Thymus (tissue), 11 donors: Measurements from ENCODE around the gene KIF16B. TPM values are rescaled to one million over a fixed set of nuclear protein-coding genes. Genes with fewer than 3 reads are reported as not detected.
"Not testable (repeated sequence)": the region's sequence is repeated elsewhere in the genome, so short reads cannot be mapped to it uniquely, and the experiment has no call there.

ENCODE experiments used
- DNase-seq, 9 donors: peaks; one replicate each; pipeline ENCODE4 v3.0.0-alpha.2; 2013; ENCODE audit warnings: low spot score in 9 of 9, low read depth in 6 of 9, missing footprints in 1 of 9
- H3K27ac ChIP-seq, 2 donors: one replicate each; pipeline ENCODE4 v1.5.1; 2013; ENCODE audit warnings: control low read depth in 1 of 2, low read depth in 1 of 2, low read length in 1 of 2, mild to moderate bottlenecking in 1 of 2, moderate library complexity in 1 of 2
- H3K27me3 ChIP-seq, 2 donors: one replicate each; pipeline ENCODE4 v1.5.1; 2013; ENCODE audit warnings: low read length in 1 of 2; ENCODE audit not compliant: control insufficient read depth in 2 of 2, insufficient read depth in 1 of 2
- H3K36me3 ChIP-seq, 2 donors: one replicate each; pipeline ENCODE4 v1.5.1; 2013; ENCODE audit warnings: low read length in 1 of 2, mild to moderate bottlenecking in 1 of 2, moderate library complexity in 1 of 2; ENCODE audit not compliant: control insufficient read depth in 2 of 2, insufficient read depth in 2 of 2
- H3K4me1 ChIP-seq, 2 donors: one replicate each; pipeline ENCODE4 v1.5.1; 2013; ENCODE audit warnings: low read length in 2 of 2; ENCODE audit not compliant: control insufficient read depth in 2 of 2, insufficient read depth in 2 of 2
- H3K4me3 ChIP-seq, 2 donors: one replicate each; pipeline ENCODE4 v1.5.1; 2013; ENCODE audit warnings: low read length in 2 of 2, control low read depth in 1 of 2, mild to moderate bottlenecking in 1 of 2
- H3K9me3 ChIP-seq, 2 donors: one replicate each; pipeline ENCODE4 v1.5.1; 2013; ENCODE audit warnings: low read length in 1 of 2, mild to moderate bottlenecking in 1 of 2; ENCODE audit not compliant: control insufficient read depth in 2 of 2, insufficient read depth in 1 of 2
- WGBS: extraction: QIAGEN DNeasy Blood & Tissue Kit; methylation state at CpG from one replicate; pipeline ENCODE4 v1.1.7; 2013; 5-methylcytosine and 5-hydroxymethylcytosine counted together
- polyA plus RNA-seq: library from polyadenylated mRNA; stranded (reverse); fragments of 200-250 nt; gene quantifications from one replicate; pipeline ENCODE4 v1.2.3, GENCODE V29; 2013
- total RNA-seq: library from RNA; stranded (reverse); fragments of 120-200 nt; gene quantifications from one replicate; pipeline ENCODE4 v1.2.4, GENCODE V29; 2013
- donor health status: healthy.

KIF16B gene
- total and polyA plus RNA-seq, 2 donors: 5.2 to 6.7 TPM

DNA sequence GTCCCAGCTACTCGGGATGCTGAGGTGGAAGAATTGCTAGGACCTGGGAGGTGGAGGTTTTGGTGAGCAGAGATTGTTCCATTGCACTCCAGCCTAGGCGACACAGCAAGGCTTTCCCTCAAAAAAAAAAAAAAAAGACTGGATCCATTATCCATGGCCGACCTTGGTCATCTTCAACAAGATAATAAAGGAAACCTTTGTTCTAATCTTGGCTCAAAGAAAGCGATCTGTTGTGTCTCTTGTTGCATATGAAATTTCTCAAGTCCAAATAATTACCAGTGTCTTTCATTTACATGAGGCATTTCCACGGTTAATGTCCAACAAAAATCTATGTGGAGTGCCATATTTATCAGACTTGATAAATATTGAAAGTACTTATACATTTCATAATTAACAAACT, 23.7 kb upstream of the KIF16B start:
- H3K4me1 ChIP-seq: no peaks in the 10 kb centered on the region
- H3K27ac ChIP-seq: no peak overlapping the region
- H3K36me3 ChIP-seq: no peaks in the 10 kb centered on the region
- 98% methylated on average over 5 of the region's 5 CpGs for WGBS
- H3K4me3 ChIP-seq: no peak overlapping the region
- no peaks in the 10 kb centered on the region for H3K27me3 ChIP-seq
- DNase-seq: no peak
- H3K9me3 ChIP-seq: no peaks in the 10 kb centered on the region

- not testable (repeated sequence) for H3K27me3 ChIP-seq, H3K9me3 ChIP-seq, H3K27ac ChIP-seq, H3K36me3 ChIP-seq, DNase-seq, H3K4me1 ChIP-seq, H3K4me3 ChIP-seq
- 95% methylated on average over 3 of the region's 3 CpGs for WGBS
These were observed 23.2 kb upstream of the KIF16B start for GRCh38 chr20:16596404-16596803.

DNA sequence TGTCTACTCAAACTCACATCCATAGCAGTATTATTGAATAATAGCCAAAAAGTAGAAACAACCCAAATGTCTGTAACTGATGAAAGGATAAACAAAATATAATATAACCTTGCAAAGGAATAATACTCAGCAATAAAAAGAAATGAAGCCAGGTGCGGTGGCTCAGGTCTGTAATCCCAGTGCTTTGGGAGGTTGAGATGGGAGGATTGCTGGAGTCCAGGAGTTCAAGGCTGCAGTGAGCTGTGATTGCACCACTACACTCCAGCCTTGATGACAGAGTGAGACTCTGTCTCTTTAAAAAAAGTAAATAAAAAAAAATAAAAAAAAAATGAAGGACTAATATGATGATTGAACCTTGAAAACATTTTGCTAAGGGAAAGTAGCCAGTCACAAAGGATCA, 22.1 kb upstream of the KIF16B start:
- H3K27me3 ChIP-seq: no peaks in the 10 kb centered on the region
- DNase-seq: no peak
- H3K4me1 ChIP-seq: no peaks in the 10 kb centered on the region
- no peak overlapping the region for H3K27ac ChIP-seq
- no peaks in the 10 kb centered on the region for H3K9me3 ChIP-seq
- 97% methylated on average over 1 of the region's 1 CpG for WGBS
- no peak overlapping the region for H3K4me3 ChIP-seq
- no peaks in the 10 kb centered on the region for H3K36me3 ChIP-seq

DNA sequence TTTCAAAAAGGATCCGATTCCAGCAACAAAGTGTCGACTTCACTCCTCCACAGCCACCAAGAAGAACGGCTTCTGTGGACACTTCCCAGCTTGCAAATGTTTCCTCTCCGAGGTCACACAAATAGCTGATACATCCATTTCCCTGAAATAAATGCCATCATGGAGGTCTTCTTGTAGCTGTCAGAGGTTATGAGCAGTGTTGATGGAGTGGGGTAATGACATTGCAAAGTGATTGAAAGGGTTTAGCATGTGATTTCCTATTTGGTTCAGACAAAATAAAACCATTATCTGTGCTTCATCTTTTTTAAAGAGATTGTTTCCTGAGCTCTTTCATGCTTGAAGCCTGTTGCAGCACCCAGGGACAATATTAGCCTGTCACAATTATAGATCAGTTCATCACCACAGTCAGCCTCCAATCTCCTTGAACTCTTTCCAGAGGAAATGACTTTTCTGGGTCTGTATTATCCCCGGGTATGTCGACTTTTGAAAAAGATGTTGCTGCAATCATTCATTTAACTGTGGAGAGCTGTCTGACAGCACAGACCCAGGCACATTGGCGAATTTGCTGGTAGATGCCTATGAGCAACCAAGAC, 16.9 kb upstream of the KIF16B start:
- no peaks in the 10 kb centered on the region for H3K4me1 ChIP-seq
- no peak overlapping the region for H3K27ac ChIP-seq
- H3K27me3 ChIP-seq: no peaks in the 10 kb centered on the region
- no peak overlapping the region for H3K4me3 ChIP-seq
- 81% methylated on average over 7 of the region's 7 CpGs for WGBS
- no peaks in the 10 kb centered on the region for H3K36me3 ChIP-seq
- no peaks in the 10 kb centered on the region for H3K9me3 ChIP-seq
- DNase-seq: no peak

DNA sequence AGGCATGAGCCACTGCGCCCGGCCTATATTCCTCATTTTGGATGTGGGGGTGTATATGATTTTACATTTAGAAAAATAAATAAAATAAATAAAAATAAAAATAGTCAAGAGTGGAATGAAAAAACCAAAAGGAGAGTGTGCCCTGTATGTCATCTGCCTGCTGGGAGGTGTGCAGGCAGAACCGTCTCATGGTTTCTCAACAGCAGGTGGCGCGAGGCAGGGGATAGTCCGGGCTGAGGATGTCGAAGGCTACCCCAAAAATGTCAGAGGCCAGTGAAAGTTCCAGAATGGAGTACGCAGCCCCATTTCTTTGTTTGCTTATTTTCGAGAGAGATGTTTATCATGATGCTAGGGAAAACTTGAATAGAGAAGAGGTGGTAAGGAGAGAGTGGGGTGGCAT, 16.4 kb upstream of the KIF16B start:
- DNase-seq: no peak
- H3K4me1 ChIP-seq: no peaks in the 10 kb centered on the region
- no peaks in the 10 kb centered on the region for H3K27me3 ChIP-seq
- H3K9me3 ChIP-seq: no peaks in the 10 kb centered on the region
- H3K4me3 ChIP-seq: no peak overlapping the region
- 87% methylated on average over 9 of the region's 9 CpGs for WGBS
- no peak overlapping the region for H3K27ac ChIP-seq
- no peaks in the 10 kb centered on the region for H3K36me3 ChIP-seq

GRCh38 chr20:16588241-16588640, 15.0 kb upstream of the KIF16B start:
- H3K27ac ChIP-seq: no peak overlapping the region
- H3K9me3 ChIP-seq: no peaks in the 10 kb centered on the region
- H3K36me3 ChIP-seq: no peaks in the 10 kb centered on the region
- H3K4me3 ChIP-seq: no peak overlapping the region
- no peak for DNase-seq
- WGBS: 86% methylated on average over 5 of the region's 5 CpGs
- no peaks in the 10 kb centered on the region for H3K27me3 ChIP-seq
- H3K4me1 ChIP-seq: no peaks in the 10 kb centered on the region

DNA sequence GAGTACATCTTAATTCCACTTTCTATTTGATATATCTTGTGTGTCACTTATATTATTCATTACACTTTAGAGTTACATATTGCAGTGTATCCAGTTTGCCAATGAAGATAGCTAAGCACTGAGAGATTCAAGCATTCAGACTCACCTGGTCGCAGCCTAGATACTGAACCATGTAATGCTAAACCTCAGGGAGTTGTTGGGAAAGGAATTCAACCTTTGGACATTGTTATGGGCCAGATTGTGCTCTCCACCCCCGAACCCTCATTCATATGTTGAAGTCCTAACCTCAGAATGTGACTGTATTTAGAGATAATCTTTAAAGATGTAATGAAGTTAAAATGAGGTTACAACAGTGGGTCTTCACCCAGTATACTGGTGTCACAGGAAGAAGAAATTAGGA, 13.8 kb upstream of the KIF16B start:
- Histone ChIP-seq H3K4me1 (no peaks in the 10 kb centered on the region), H3K36me3 (no peaks in the 10 kb centered on the region), H3K4me3 (no peak overlapping the region), H3K27me3 (no peaks in the 10 kb centered on the region), H3K9me3 (no peaks in the 10 kb centered on the region), H3K27ac (peak overlapping the region in 1 of 2 donors; percentile 55)
- 86% methylated on average over 2 of the region's 2 CpGs for WGBS
- peak in 1 of 9 donors; percentile 59 for DNase-seq

GRCh38 chr20:16583474-16583873, 10.2 kb upstream of the KIF16B start:
- H3K36me3 ChIP-seq: no peaks in the 10 kb centered on the region
- no peak overlapping the region for H3K4me3 ChIP-seq
- H3K27ac ChIP-seq: no peak overlapping the region
- H3K9me3 ChIP-seq: no peaks in the 10 kb centered on the region
- H3K27me3 ChIP-seq: no peaks in the 10 kb centered on the region
- 91% methylated on average over 2 of the region's 2 CpGs for WGBS
- no peak for DNase-seq
- peaks cover 0 to 2% of the 10 kb centered on the region in 2 donors for H3K4me1 ChIP-seq

DNA sequence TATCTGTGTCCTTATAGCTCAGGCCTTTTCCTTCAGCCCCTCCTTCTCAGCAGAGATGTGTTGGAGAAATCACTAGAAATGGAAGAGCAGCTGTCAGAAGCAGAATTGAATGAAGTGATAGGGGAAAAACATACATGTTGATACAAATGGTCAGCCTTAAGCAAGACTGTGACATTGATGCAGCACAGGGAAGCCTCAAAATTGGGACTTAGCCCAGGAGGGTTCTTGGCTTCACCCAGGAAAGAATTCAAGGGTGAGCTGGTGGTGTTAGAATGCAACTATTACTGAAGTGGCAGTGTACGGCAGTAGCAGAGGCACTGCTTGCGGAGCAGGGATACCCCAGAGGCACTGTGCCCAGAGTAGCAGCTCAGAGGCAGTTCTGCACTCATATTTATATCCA, 8.0 kb upstream of the KIF16B start:
- DNase-seq: no peak
- H3K4me1 ChIP-seq: peaks cover 0 to 2% of the 10 kb centered on the region in 2 donors
- H3K4me3 ChIP-seq: no peak overlapping the region
- no peak overlapping the region for H3K27ac ChIP-seq
- 97% methylated on average over 2 of the region's 2 CpGs for WGBS
- no peaks in the 10 kb centered on the region for H3K36me3 ChIP-seq
- H3K9me3 ChIP-seq: no peaks in the 10 kb centered on the region
- H3K27me3 ChIP-seq: peaks cover 0 to under 1% of the 10 kb centered on the region in 2 donors

GRCh38 chr20:16580620-16581019, 7.4 kb upstream of the KIF16B start:
- Histone ChIP-seq H3K9me3 (no peaks in the 10 kb centered on the region), H3K4me1 (peaks cover 1 to 3% of the 10 kb centered on the region in 2 donors), H3K27ac (no peak overlapping the region), H3K4me3 (no peak overlapping the region), H3K27me3 (peaks cover 0 to 5% of the 10 kb centered on the region in 2 donors), H3K36me3 (no peaks in the 10 kb centered on the region)
- 92% methylated on average over 2 of the region's 2 CpGs for WGBS
- DNase-seq: no peak
